T-helper 17 cell (primary cell): Measurements from ENCODE around the gene CASZ1. TPM values are rescaled to one million over a fixed set of nuclear protein-coding genes. Genes with fewer than 3 reads are reported as not detected.

ENCODE experiments used
- ATAC-seq: fragments of 150-1000 bp; cut with Tn5 transposase; 2 replicates; pipeline ENCODE4 v1.10.0; 2021; ENCODE audit warnings: mild to moderate bottlenecking, moderate library complexity
- DNase-seq, 3 donors: peaks; one replicate each; pipeline versions ENCODE4 v3.0.0 to v3.0.0-alpha.2; 2020 to 2021
- H3K9me3 ChIP-seq: one replicate; pipeline ENCODE4 v1.7.0; 2013; ENCODE audit warnings: low read length, mild to moderate bottlenecking; ENCODE audit not compliant: control insufficient read depth, poor library complexity, severe bottlenecking
- H3K27ac Mint-ChIP-seq: one replicate; pipeline ENCODE4 v1.8.0; 2022; ENCODE audit warnings: mild to moderate bottlenecking, moderate library complexity, mixed read lengths
- H3K27me3 Mint-ChIP-seq: one replicate; pipeline ENCODE4 v1.8.0; 2022; ENCODE audit warnings: mixed read lengths
- H3K36me3 Mint-ChIP-seq: one replicate; pipeline ENCODE4 v1.8.0; 2022; ENCODE audit warnings: low read depth, mixed read lengths
- H3K4me1 Mint-ChIP-seq: one replicate; pipeline ENCODE4 v1.8.0; 2022; ENCODE audit warnings: mild to moderate bottlenecking, mixed read lengths
- H3K4me3 Mint-ChIP-seq: one replicate; pipeline ENCODE4 v1.8.0; 2022; ENCODE audit warnings: mild to moderate bottlenecking, moderate library complexity, mixed read lengths
- total RNA-seq, 4 donors: library from RNA in 2 of 4; stranded (reverse) in 2 of 4; gene quantifications; one replicate each; pipeline ENCODE4 v1.2.3 and lab custom pipeline; 2022 to 2026

Gene CASZ1
- total RNA-seq, 2 donors from 2014 or later, result 20.8 to 21.2 TPM

DNA sequence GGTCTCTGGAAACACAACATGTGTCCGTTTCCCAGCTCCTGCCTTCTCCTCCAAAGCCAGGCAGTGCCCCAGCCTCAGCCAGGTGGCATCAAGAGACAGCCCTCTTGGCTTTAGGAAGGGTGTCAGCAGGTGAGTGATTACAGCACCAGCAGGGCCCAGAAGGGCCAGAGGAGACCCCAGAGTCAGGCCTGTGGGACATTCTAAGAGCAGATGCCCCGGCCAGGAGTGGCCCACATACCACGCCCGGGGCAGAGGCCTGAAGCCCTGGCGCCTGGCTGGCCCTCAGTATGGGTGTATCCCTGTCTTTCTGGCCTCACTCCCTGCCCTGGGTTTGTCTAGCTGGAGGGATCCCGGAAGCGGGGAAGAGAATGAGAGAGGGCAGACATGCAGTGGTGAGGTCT, 109.2 kb downstream of the CASZ1 start:
- H3K27me3 Mint-ChIP-seq, result no peaks in the 10 kb centered on the region
- no peaks in the 10 kb centered on the region for H3K36me3 Mint-ChIP-seq
- no peak overlapping the region for H3K4me3 Mint-ChIP-seq
- no peaks in the 10 kb centered on the region for H3K9me3 ChIP-seq
- ATAC-seq (no peak), DNase-seq (no peak)
- peaks cover 18% of the 10 kb centered on the region for H3K4me1 Mint-ChIP-seq
- no peak overlapping the region for H3K27ac Mint-ChIP-seq

DNA sequence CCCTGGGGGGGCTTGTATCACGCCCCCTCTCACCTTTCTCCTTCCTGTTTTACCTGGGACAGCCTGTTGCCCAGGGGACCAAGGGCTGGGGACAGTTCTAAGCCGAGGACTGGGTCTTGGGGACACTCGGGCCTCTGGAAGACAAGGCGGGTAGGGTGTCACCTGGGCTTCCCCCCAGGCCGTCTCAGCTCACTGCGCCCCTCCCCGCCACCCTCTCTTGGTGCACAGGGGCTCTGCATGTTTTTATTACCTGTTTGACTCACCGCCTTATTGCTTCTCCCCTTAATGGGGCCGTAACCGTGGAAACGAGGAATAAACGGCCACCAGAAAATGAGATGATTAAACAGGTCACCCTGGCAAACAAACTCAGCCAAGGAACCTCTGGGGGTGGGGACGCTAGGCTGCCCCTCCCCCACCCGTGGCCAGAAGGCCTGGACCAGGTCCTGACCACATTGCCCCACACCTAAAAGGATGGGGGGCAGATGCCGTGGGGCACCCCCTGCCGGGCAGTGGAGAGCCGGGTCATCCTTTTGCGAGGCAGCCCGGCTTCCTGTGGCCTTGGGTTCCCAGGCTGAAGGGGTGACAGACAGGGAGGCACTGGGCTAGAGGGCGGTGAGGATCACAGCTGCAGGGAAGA, 109.9 kb downstream of the CASZ1 start:
- no peaks in the 10 kb centered on the region for H3K9me3 ChIP-seq
- H3K36me3 Mint-ChIP-seq, result no peaks in the 10 kb centered on the region
- no peak for DNase-seq
- ATAC-seq, result no peak
- H3K4me1 Mint-ChIP-seq, result peaks cover 21% of the 10 kb centered on the region
- H3K27ac Mint-ChIP-seq, result no peak overlapping the region
- H3K27me3 Mint-ChIP-seq, result no peaks in the 10 kb centered on the region
- no peak overlapping the region for H3K4me3 Mint-ChIP-seq

DNA sequence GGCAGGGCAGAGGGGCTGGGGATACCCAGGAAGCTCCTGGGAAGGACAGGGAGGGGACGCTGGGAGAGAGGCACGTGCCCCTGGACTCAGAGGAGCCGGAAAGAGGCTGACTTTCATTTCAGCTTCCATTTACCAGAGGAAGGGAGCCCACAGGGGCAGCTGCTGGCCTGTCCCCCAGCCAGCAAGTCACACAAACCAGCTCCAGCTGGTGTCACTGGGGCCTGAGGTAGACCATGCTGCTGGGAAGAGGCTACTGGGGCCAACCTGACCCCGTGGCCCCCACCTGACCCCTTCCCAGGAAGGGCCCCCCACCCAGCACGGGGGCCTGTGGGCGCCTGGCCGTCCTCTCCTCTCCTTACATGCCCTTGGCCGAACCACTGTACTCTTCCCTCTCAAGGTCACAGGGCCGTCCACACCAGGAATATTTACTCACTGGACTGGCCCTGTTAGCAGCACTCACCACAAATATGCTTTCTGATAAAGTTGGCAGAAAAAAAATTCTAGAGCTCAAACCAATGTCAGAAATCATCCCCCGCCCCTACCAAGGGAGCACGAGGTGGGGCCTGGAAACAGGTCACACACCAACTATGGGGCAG, 110.5 kb downstream of the CASZ1 start:
- DNase-seq, result no peak
- H3K27ac Mint-ChIP-seq, result no peak overlapping the region
- H3K9me3 ChIP-seq, result no peaks in the 10 kb centered on the region
- ATAC-seq, result no peak
- H3K4me3 Mint-ChIP-seq, result no peak overlapping the region
- H3K4me1 Mint-ChIP-seq, result peaks cover 22% of the 10 kb centered on the region
- no peaks in the 10 kb centered on the region for H3K27me3 Mint-ChIP-seq
- H3K36me3 Mint-ChIP-seq, result no peaks in the 10 kb centered on the region

DNA sequence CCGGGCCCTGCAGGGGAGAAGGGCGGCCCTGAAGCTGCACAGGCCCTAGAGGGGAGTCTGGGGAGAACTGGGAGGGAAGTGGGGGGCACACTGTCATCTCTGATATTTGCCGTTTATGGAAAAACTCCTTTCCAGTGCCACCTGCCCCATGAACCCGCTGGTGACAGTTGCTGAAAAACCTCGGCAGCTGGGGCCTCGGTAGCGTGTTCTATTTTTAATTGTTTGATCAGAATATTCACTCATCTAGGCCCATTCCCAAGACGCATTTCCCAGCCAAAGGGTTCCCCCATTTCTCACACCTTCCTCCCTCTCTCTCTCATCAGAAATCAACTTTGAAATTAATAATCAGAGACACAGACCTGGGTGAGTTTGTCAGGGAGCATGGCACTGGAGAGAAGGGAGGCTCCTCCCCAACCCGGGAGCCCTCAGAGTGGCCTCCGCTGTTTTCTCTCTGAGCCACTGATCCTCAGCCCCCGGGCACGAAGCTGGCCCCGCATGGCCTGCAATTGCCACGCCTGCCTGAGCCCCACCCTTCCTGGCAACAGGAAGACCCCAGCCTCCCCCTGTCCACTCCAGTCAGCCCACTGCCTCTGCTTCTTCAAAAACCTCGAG, 111.1 kb downstream of the CASZ1 start:
- H3K27ac Mint-ChIP-seq, result no peak overlapping the region
- H3K4me1 Mint-ChIP-seq, result peaks cover 24% of the 10 kb centered on the region
- no peak overlapping the region for H3K4me3 Mint-ChIP-seq
- ATAC-seq (no peak), DNase-seq (no peak)
- no peaks in the 10 kb centered on the region for H3K9me3 ChIP-seq
- H3K27me3 Mint-ChIP-seq, result no peaks in the 10 kb centered on the region
- no peaks in the 10 kb centered on the region for H3K36me3 Mint-ChIP-seq

DNA sequence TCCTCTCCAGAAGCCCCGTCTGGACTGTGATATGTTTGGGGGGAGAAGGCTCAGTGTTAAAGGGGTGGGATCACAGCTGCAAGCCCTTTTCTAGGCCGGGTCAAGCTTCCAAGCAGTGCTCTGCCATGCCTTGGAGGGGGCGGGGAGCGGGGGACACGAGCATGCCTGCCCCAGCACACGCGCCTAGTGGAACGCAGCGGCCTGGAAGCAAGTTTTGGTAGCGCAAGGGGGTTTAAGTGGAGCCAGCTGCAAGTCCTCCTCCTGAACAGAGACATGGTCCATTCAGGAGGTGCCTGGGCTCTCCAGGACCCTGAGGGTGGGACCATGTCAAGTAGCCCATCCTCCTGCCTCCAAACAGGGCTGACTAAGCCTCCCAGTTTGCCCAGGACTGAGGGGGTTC, 112.2 kb downstream of the CASZ1 start:
- ATAC-seq, result no peak
- H3K4me1 Mint-ChIP-seq, result peaks cover 24% of the 10 kb centered on the region
- H3K36me3 Mint-ChIP-seq, result no peaks in the 10 kb centered on the region

DNA sequence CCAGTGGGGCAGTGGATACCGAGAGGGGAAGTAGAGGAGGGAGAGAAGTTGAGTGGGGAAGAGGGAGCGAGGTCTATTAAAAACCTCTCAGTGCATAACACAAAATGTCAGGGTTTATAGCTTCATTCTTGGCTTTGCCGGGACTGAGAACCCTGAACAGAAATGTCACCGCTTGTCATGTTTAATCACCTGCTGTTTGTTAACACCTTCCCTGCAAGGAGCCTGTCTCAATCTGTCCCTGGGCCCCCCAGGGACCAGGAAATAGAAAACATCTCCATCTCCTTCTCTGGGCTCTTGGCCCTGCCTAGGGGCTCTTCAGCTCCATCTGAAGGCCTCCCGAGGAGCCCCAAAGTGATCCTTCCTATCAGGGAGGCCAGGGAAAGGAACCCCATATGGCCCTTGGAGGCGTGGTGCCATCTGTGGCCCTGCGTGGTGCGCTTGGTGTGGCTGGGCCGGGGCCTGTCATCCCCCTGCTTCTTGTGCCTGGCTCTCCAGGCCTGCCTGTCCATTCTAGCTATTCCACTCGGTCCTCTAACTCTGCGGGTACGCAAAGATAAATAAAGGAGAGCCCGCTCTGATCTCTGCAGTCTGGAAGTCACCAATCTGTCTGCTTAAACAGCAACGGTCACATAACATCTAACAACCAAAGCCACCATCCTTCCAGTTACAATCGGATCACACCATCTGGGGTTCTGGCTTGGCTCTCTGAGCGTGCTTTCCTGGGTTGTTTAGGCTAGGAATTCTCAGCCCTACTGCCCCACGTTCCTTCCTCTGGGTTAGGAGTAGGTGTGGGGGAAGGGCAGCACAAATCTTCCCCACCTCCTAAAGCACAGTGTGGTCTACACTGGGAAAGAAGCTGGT, 113.8 kb downstream of the CASZ1 start:
- Mint-ChIP-seq H3K4me1 (peaks cover 20% of the 10 kb centered on the region), H3K27ac (no peak overlapping the region), H3K27me3 (no peaks in the 10 kb centered on the region), H3K4me3 (no peak overlapping the region), H3K36me3 (no peaks in the 10 kb centered on the region)
- no peak for ATAC-seq
- no peaks in the 10 kb centered on the region for H3K9me3 ChIP-seq
- no peak for DNase-seq

More for the DNA sequence above, 112.2 kb downstream of the CASZ1 start:
- no peaks in the 10 kb centered on the region for H3K9me3 ChIP-seq
- Mint-ChIP-seq H3K27ac (no peak overlapping the region), H3K27me3 (no peaks in the 10 kb centered on the region), H3K4me3 (no peak overlapping the region)
- no peak for DNase-seq

DNA sequence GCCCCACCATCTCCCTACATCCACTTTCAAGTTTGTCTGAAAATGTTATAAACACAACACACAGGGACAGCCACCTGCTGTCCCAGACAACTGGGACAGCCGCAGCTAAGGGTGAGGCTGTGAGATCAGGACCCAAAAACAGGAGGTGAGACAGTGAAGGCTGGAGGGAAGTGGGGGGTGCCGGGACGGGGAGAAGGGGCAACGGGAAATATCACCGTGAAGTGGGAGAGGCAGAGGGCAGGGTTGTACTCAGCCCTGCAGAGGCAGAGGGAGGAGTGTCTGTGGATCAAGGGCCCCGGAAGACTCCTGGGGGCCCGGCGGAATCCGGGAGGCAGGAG, 114.4 kb downstream of the CASZ1 start:
- peaks cover 20% of the 10 kb centered on the region for H3K4me1 Mint-ChIP-seq
- ATAC-seq (no peak), DNase-seq (no peak)
- no peak overlapping the region for H3K4me3 Mint-ChIP-seq
- H3K27me3 Mint-ChIP-seq, result no peaks in the 10 kb centered on the region
- H3K36me3 Mint-ChIP-seq, result no peaks in the 10 kb centered on the region
- H3K27ac Mint-ChIP-seq, result no peak overlapping the region
- no peaks in the 10 kb centered on the region for H3K9me3 ChIP-seq

DNA sequence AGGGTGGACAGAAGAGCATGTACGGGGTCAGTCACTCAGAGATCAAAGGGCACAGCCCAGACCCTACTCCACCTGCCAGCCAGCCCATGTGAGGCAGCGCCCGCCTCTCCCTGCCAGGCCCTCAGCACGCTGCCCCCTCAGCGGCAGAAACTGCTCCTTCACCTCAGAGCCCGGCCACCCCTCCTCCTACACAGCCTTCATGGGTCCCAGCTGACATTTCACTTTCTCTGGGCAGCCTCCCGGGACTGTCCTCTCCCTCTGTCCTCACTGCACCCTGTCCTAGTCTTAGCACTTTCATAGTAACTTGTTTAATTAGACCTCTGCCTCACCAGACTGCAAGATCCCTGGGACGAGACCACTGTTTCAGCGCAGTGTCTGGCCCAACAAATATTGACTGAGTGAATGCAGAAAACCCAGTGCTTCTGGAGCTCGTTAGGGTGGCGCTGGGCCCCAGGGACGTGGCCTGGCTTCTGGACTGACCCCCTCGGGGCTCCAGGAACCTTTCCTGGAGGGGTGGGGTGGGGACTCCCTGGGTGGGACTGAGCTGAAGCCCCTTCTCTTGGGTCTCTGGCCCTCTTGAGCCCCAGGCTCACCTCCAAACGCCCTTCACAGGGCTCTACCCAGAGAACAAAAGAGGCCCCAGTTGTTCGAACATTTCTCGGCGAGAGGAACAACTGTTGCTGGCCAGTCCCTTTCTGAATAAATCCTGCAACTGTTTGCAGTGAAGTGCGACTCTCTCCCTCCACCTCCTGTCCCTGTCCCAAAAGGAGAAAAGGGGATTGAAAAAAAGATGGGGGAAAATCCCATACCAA, 114.9 kb downstream of the CASZ1 start:
- H3K9me3 ChIP-seq, result no peaks in the 10 kb centered on the region
- no peak for ATAC-seq
- Mint-ChIP-seq H3K27me3 (no peaks in the 10 kb centered on the region), H3K4me1 (peaks cover 20% of the 10 kb centered on the region), H3K4me3 (peak overlapping the region; percentile 19), H3K36me3 (no peaks in the 10 kb centered on the region), H3K27ac (no peak overlapping the region)
- no peak for DNase-seq

DNA sequence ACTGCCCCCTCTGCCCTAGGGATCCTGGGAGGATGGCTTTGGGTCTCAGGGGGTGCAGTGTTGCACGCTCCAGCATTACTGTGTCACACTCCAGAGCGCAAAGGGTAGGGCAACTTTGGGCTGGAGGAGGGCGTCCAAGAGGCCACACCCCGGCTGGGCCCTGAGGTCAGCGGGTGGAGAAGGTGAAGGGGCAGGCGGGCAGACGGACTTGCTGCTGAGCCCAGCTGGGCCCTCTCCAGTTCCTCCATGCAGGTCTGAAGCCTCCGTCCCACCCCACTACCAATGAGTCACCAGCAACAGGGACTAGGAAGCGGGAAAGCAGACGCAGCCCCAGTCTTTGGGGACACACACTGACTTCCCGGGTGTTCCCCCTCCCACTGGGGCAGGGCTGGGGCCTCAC, 116.0 kb downstream of the CASZ1 start:
- Mint-ChIP-seq H3K27me3 (no peaks in the 10 kb centered on the region), H3K4me1 (peaks cover 22% of the 10 kb centered on the region), H3K36me3 (no peaks in the 10 kb centered on the region), H3K27ac (no peak overlapping the region), H3K4me3 (no peak overlapping the region)
- no peaks in the 10 kb centered on the region for H3K9me3 ChIP-seq
- DNase-seq (no peak), ATAC-seq (no peak)

DNA sequence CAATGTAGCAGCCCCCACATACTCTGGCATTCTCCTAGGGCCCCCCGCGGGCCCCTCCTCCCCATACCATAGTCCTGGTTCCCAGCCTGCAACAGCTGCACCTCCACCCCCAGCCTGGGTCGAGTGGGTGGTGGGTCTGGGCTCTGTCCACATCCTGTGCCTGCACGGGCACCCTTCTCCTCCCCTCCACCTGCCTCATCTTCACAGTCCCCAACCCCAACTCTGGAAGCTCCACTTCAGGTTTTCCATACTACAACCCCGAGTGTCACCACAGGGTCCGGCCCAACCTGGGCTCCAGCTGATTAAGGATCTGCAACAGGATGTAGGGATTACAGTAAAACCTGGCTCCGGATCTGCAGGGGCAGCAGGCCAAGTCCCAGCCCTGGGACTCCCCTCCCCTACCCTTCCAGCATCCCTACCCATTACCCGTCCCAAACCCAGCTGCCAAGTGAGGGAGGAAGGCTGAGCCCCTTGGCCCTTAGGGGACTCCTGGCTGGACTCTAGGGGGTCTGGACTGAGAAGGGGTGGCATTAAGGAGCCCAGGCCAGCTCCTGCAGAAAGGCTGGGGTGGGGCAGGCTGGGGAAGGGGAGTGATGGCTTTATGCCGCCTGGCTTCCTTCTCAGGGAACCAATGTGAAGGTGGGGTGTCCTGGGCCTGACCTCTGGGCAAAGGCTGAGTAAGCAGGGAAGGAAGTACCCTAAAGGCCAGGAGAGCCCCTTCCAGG, 116.8 kb downstream of the CASZ1 start:
- H3K4me3 Mint-ChIP-seq, result no peak overlapping the region
- DNase-seq, result no peak
- H3K27me3 Mint-ChIP-seq, result no peaks in the 10 kb centered on the region
- peak; percentile 14 for ATAC-seq
- peaks cover 22% of the 10 kb centered on the region for H3K4me1 Mint-ChIP-seq
- no peaks in the 10 kb centered on the region for H3K9me3 ChIP-seq
- peak overlapping the region; percentile 4 for H3K27ac Mint-ChIP-seq
- H3K36me3 Mint-ChIP-seq, result no peaks in the 10 kb centered on the region

DNA sequence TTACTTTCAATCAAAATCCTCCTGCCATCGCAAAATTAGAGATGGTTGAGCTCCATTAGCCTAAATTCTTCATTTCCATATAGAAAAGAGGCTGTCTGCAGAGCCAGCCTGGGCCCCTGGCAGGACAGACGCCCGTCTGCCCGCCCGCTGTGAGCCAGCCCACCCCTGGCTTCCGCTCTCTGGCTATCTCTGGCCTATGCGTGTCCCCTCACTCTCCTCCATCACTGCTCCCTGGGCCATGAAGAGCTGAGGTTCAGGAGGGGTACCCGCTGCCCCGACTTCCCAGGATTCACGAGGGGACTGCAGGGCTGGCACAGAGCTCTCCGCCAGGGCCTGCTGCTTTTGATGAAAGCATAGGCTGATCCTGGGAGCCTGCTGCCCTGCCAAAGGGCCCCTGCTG, 117.6 kb downstream of the CASZ1 start:
- H3K4me1 Mint-ChIP-seq, result peaks cover 22% of the 10 kb centered on the region
- H3K9me3 ChIP-seq, result no peaks in the 10 kb centered on the region
- no peaks in the 10 kb centered on the region for H3K27me3 Mint-ChIP-seq
- H3K4me3 Mint-ChIP-seq, result no peak overlapping the region
- ATAC-seq (no peak), DNase-seq (no peak)
- peak overlapping the region; percentile 4 for H3K27ac Mint-ChIP-seq
- no peaks in the 10 kb centered on the region for H3K36me3 Mint-ChIP-seq

DNA sequence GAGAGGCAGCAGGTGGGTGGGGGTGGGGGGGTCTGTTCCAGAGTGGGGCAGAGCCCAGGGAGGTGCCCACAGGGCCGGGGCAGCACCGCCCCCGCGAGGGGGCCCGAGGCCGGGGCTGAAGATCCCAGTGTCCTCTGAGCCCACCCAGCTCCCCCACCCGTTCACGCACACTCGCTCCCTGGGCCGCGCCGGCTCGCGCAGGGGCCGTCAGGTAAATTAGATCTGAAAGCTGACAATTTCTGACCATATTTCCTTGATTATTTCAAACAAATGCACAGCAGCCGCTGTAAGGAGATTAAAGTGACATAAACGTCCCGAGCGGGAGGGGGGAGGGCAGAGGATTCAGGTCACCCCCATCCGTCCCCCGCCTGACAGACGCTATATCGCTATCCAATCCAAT, 118.0 kb downstream of the CASZ1 start:
- Mint-ChIP-seq H3K36me3 (no peaks in the 10 kb centered on the region), H3K4me3 (no peak overlapping the region), H3K4me1 (peaks cover 19% of the 10 kb centered on the region), H3K27ac (no peak overlapping the region), H3K27me3 (no peaks in the 10 kb centered on the region)
- H3K9me3 ChIP-seq, result no peaks in the 10 kb centered on the region
- no peak for DNase-seq
- ATAC-seq, result no peak
